Hematopoietic multipotent progenitor cell treated with erythropoietin and hydrocortisone succinate and interleukin-3 and kit ligand, for 8 days (in vitro differentiated cells): ENCODE results near the gene LIN52.
"Not testable (repeated sequence)": the region's sequence is repeated elsewhere in the genome, so short reads cannot be mapped to it uniquely, and the experiment has no call there.

Experiments used
- DNase-seq: peaks from one replicate; pipeline ENCODE4 v3.0.0-alpha.2; 2015

Gene LIN52

DNA sequence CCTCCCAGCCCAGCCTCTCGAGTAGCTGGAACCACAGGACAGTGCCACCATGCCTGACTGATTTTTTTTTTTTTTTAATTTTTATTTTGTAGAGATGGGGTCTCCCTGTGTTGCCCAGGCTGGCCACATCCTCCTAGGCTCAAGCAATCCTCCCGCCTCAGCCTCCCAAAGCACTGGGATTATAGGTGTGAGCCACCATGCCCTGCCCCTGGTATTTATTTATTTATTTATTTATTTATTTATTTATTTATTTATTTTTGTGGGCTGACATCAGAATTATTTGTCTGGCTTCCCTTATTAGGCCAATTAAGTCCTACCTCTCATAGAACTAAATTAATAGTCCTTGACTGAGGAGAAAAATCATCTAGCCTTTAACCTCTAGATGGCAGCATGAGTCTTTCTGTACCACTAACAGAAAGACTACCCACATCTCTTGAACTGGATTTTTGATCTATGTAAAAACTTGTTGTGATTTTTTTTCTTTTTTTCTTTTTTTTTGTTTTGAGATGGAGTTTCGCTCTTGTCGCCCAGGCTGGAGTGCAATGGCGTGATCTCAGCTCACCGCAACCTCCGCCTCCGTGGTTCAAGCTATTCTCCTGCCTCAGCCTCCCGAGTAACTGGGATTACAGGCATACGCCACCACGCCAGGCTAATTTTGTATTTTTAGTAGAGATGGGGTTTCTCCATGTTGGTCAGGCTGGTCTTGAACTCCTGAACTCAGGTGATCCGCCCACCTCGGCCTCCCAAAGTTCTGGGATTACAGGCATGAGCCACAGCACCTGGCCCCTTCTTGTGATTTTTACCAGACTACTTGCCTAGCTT is 26.9 kb downstream of the LIN52 start:
- peak; percentile 78 for DNase-seq

GRCh38 chr14:74125487-74125886 is 40.7 kb downstream of the LIN52 start:
- not testable (repeated sequence) for DNase-seq

DNA sequence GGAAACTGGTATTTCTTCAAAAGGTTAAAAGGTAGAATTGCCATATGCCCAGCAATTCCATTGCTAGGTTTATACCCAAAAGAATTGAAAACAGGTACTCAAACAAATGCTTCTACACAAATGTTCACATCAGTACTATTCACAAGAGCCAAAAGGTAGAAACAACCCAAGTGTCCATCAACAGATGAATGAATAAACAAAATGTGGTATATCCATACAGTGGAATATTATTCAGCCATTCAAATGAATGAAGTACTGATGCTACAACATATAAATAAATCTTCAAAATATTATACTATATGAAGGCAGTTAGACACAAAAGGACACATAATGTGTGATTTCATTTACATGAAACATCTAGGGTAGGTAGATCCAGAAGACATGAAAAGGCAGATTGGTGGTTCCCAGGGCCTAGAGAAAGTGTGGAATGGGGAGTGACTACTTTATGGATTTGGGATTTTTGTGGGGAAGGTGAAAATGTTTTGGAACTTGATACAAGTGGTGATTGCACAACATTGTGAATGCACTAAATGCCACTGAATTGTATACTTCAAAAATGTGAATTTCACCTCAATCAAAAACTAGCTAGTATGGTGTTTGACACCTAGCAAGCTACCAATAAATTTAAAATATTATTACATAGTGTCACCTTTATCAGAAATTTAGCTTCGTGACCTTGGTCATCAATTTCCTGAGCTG is 41.7 kb downstream of the LIN52 start:
- no peak for DNase-seq

DNA sequence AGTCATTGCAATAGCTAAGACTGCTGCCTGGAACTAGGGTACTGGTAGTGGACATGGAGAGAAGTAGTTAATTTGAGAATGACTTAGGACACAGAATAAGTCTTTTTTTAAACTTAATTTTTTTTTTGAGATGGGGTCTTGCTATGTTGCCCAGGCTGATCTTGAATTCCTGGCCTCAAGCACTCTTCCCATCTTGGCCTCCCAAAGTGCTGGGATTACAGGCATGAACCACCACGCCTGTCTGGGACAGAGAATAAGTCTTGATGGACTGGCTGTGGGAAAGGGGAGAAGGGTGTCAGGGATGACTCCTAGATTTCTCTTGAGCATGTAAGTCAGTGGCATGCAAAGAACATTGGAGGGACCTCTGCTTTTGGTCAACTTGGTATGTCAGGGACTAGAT is 42.9 kb downstream of the LIN52 start:
- no peak for DNase-seq

GRCh38 chr14:74133833-74134481 is 49.2 kb downstream of the LIN52 start:
- no peak for DNase-seq

DNA sequence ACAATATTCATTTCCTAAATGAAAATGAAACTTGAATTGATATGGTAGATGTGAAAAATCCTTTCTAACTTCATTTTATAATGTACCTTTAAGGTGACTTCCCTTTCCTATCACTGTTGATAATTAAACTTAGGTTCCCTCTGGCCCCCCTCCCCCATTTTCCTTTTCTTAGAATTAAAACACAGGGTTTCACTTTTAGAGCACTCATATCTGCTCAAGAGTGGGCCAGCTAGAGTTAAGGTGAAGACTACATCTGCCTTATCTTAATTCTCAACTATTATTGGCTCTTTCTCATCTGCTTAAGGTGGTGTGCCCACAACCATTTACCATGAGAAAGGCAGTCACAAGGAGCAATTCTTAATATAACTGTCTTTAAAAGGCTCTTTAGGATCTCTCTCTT is 49.7 kb downstream of the LIN52 start:
- no peak for DNase-seq

DNA sequence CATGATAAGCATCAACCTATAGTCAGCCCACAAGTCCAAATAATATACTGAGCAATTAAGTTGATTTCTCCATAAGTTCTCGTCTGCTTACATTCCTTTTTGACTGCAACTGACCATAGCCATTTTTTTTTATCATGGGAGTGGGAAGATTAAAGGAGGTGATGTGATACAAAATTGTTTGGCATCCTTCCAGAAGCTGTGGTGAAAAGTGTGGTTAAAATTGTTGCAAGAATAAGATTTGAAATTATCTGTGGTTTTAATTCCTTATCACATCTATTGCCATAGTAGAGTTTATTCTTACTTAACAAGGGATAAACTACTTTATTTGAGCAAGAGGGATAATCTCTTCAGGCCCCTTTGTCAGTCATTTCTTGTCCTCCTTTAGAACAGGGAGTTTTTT is 50.7 kb downstream of the LIN52 start:
- peak; percentile 50 for DNase-seq

DNA sequence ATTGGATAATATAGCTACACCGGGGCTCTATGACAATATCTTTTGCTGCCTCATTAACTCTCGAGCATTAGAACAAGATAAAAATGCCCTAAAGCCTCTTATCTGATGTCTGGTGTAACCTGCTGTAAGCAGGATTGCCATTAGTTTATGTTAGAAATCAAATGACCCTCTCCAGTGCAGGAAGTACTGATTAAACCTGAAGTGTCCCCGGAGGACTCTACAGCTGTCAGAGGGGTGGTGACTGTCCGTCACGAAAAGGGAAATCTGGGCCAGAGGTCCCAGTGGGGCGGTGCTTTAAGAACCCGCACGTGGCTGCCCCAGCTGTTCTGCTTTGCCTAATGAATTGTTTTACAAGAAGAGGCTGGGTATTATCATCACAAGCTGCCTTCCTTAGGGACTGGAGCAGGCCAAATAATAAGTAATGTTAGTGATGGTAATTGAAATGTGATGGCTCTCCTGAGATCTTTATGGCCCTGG is 55.7 kb downstream of the LIN52 start:
- DNase-seq = no peak

DNA sequence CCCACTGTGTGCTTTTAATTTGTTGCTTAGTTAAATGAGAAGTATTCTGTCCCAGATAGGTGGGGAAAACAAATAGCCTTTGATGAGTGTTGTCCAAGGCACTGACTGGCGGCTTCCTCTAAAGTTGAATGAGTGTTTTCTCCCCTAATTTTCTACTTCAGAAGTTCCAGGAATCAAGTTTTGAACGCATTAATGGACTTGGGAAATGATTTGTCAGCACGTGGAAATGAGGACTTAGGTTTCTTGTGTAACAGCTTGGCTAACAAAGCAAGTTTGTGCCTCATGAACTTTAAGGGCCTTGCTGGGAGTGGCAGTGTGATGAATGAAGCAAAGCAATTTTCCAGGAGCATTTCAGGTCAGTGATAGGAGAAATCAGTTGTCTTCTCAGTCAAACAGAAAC is 56.9 kb downstream of the LIN52 start:
- no peak for DNase-seq

GRCh38 chr14:74142523-74142922 is 57.8 kb downstream of the LIN52 start:
- no peak for DNase-seq

GRCh38 chr14:74144789-74145188 is 60.0 kb downstream of the LIN52 start:
- peak; percentile 26 for DNase-seq

GRCh38 chr14:74147571-74147970 is 62.8 kb downstream of the LIN52 start:
- no peak for DNase-seq

DNA sequence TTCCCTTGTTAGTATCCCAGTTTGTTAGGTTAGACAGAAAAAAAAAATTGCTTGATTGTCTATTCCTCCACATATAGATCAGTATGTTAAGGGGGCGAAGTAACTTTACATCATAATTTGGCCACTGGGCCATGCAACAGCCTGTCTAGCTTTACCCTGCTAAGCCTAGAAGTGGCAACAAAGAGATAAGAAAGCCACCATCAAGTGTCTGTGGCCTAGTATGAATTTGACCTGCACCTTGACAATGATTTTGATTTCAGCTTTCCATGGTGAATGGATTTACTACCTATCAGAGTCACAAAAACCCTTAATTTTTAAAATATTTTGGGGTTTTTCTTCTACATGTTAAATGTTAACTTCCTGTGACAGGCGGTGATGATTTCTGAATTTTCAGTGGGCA is 63.9 kb downstream of the LIN52 start:
- DNase-seq = no peak

GRCh38 chr14:74155287-74155686 is 70.5 kb downstream of the LIN52 start:
- DNase-seq = no peak

DNA sequence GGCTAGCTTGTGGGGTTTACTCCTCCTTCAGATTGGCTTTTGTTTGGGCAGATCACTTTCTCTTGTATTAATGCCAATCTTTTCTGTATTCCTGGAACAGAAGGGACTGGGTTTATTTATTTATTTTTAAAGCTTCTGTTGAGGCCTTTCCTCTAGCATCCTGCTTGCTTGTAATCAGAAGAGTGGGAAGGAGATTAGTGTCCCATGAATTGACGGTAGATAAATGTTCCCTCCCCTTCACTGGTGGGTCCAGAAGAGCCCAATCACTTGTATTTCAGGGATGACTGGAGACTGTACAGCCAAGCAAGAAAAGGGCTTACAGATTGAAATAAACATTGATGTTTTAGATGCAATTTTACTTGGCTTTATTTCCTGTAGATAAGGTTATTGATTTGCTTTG is 71.0 kb downstream of the LIN52 start:
- no peak for DNase-seq

DNA sequence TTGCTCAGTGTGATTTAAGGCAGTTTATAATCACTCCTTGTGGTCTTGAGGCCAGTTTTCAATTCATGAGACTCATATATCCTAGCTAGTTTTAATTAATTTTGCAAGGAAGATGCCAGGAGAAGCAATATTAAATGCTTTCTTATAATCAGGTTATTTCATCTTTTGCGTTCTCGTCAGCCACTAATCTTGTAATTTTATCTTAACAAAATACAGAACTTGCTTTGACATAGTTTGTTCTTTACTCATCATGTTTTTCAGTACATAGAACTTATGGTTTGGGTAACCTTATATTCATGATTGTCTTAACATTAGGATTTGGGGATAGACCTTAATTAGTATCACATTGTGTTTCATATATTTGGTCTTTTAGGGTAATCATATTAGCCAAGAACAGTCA is 76.0 kb downstream of the LIN52 start:
- DNase-seq = no peak

- DNase-seq = no peak
Measured at GRCh38 chr14:74161526-74162158, 76.9 kb downstream of the LIN52 start.

DNA sequence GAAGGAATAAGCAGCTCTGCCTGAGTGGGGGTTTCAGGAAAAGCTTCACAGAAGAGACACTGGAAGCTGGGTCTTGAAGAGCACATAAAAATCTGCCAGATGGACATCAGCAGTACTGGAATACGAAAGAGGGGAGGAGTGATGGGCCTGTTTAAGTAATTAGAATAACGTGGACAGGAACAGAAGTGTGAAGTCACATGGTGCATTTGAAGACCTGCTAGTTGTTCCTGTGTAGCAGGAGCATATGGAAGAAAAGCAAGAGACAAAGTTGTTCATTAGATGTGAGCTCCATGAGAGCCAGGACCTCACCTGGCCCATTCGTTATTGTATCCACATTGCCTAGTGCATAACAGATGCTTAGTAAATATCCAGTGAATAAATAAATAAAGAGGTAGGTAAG is 85.2 kb downstream of the LIN52 start:
- no peak for DNase-seq

DNA sequence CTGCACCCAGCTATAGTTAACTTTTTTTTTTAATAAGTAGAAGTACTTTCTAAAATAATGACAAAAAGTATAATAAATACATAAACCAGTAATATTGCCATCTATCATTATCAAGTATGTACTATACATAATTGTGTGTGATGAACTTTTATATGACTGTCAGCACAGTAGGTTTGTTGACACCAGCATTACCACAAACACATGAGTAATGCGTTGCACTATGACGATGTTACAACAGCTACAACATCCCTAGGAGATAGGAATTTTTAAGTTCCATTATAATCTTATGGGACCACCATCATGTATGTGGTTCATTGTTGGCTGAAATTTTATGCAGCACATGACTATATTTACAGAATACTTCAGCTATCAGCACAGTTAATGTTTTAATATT is 91.6 kb downstream of the LIN52 start:
- no peak for DNase-seq

DNA sequence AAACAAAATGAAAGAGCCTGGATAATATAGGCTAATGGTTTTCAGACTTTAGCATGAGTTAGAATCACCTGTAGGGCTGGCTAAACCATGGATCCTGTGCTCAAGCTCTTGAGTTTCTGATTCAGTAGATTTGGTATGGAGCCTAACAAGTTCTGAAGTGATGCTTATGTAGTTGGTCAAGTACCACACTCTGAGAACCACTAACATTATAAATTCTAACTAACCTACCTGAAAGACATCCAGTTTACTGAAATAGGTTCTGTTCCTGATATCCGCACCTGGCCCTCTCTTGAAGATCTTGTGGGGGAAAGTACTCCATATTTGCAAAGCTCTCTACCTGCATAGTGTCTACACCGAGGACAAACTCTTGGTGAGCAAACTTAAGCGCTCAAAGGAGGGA is 95.1 kb downstream of the LIN52 start:
- no peak for DNase-seq

DNA sequence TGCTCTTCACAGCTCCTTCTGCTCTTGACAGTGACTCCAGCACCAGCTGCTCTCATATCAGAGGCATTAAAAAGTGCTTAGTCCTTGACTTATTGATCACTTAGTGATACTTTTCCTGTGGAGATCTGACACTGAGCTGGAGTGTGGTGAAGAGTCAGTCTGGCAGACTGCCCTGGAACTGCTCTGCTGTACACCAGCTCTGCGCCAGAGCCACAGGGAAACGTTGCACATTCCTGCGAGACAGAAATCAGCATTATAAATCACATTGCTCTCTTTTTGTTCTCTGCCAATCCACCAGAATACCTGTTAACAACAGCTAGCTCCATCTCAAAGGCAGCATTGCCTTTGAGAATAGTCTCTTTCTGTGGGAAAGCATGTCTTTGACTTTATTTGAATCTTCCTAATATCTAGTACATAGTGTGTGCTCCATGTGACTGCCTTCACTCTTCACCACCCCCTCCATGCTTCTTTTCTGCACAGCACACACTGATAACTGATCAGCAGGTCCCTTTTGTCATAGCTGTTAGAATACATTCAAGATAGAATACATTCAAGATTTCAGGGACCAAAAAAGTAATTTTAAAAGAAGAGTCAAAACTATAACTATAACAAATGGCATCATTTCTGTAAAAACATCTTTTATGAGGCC is 106.3 kb downstream of the LIN52 start:
- DNase-seq = no peak

- no peak for DNase-seq
Measured at GRCh38 chr14:74194506-74195274, 109.9 kb downstream of the LIN52 start.
